ENCODE data around the gene KDM2B.

KDM2B gene

DNA sequence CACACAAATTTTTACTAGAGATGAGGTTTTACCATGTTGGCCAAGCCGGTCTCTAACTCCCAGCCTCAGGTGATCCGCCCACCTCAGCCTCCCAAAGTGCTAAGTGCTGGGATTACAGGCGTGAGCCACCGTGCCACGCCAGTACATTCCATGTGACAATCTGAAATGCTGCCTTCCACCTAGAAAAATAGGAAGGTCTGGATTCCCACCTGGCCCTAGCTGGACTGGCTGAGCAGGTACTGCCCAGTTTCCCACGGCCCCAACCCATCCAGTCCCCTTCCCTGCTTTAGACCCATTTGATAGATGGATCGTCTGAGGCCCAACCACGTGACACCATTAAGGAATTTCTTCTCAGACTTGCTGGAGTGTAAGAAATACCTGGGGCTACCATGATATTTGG is 55.4 kb downstream of the KDM2B start:
- no peak for TF ChIP-seq CTCF (IDR thresholded peaks at IDR 0.05)
- Histone ChIP-seq H3K27ac (no peak overlapping the region), H3K4me3 (no peak overlapping the region)
- DNase-seq (ENCODE audit: low spot score) = no peak

GRCh38 chr12:121524196-121524916 is 56.5 kb downstream of the KDM2B start:
- Histone ChIP-seq H3K27ac (no peak overlapping the region), H3K4me3 (no peak overlapping the region)
- no peak for DNase-seq (ENCODE audit: low spot score)
- TF ChIP-seq CTCF (IDR thresholded peaks at IDR 0.05) = no peak

DNA sequence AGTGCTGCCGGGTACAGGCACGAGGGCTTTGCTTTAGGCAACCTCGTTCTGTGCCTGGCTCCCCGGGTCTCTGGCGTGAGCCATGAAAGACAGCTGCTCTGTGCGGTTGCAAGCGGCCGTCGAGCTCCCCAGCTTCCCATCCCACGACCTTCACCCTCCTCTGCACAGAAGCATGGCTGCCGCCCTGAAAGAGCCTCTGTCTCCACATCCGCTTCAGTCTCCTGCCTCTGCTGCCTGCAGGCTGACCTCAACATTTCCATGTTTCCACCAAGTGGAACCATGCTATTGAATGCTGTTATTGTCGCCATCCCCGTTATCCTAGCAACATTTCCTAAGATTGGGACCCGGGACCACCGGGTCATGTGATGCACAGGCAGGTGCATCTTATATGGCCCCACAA is 57.1 kb downstream of the KDM2B start:
- Histone ChIP-seq H3K27ac (no peak overlapping the region), H3K4me3 (no peak overlapping the region)
- TF ChIP-seq CTCF (IDR thresholded peaks at IDR 0.05) = no peak
- no peak for DNase-seq (ENCODE audit: low spot score)

- no peak for DNase-seq (ENCODE audit: low spot score)
- no peak for TF ChIP-seq CTCF (IDR thresholded peaks at IDR 0.05)
- Histone ChIP-seq H3K4me3 (no peak overlapping the region), H3K27ac (no peak overlapping the region)
Measured at GRCh38 chr12:121522971-121523370, 57.9 kb downstream of the KDM2B start.

- TF ChIP-seq CTCF (IDR thresholded peaks at IDR 0.05) = no peak
- DNase-seq (ENCODE audit: low spot score) = no peak
- no peak overlapping the region for H3K4me3 ChIP-seq
- H3K27ac ChIP-seq = no peak overlapping the region
Measured at GRCh38 chr12:121520586-121521086, 60.2 kb downstream of the KDM2B start.

GRCh38 chr12:121520119-121520518 is 60.7 kb downstream of the KDM2B start:
- no peak for DNase-seq (ENCODE audit: low spot score)
- no peak overlapping the region for H3K27ac ChIP-seq
- TF ChIP-seq CTCF (IDR thresholded peaks at IDR 0.05) = no peak
- H3K4me3 ChIP-seq = no peak overlapping the region

DNA sequence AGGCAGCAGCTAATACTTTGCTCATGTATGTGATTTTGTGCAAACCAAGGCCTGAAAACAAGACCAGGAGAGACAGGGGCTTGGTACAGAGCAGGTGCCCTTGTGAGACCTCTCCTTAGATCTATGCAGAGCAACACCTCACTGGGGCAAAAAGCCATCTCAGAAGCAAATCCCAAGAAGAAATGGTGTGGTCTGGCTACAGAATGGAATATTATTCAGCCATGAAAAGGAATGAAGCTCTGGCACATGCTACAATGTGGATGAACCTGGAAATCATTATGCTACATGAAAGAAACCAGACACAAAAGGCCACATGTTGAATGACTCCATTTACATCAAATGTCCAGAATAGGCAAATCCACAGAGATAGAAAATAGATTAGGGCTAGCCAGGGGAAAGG is 61.6 kb downstream of the KDM2B start:
- DNase-seq (ENCODE audit: low spot score) = no peak
- H3K4me3 ChIP-seq = no peak overlapping the region
- no peak overlapping the region for H3K27ac ChIP-seq
- TF ChIP-seq CTCF (IDR thresholded peaks at IDR 0.05) = no peak
